BJ (cell line): ENCODE data around the gene KLF5. TPM values are rescaled to one million over a fixed set of nuclear protein-coding genes. Genes with fewer than 3 reads are reported as not detected.

ENCODE experiments used
- CTCF ChIA-PET: fragments of 350-600 bp; formaldehyde crosslinking; extraction: SDS; loops from one replicate; lab custom pipeline; 2021; ENCODE audit warnings: antibody characterized with exemption, inconsistent platforms; lab: Yijun Ruan, JAX
- POLR2A ChIA-PET: fragments of 300-600 bp; sonication (Branson Sonifier 250); formaldehyde crosslinking; extraction: SDS; loops from one replicate; lab custom pipeline; 2021; ENCODE audit warnings: antibody characterized with exemption; lab: Charles Lee
- DNase-seq: peaks from one replicate; pipeline ENCODE4 v3.0.0-alpha.2; 2011; ENCODE audit warnings: low read depth
- H3K27me3 ChIP-seq: 2 replicates; pipeline ENCODE4 v1.6.0; 2011; ENCODE audit warnings: low read length; ENCODE audit not compliant: control insufficient read depth, insufficient read depth
- H3K36me3 ChIP-seq: 2 replicates; pipeline ENCODE4 v1.5.1; 2011; ENCODE audit warnings: low read length; ENCODE audit not compliant: control insufficient read depth, insufficient read depth
- H3K4me3 ChIP-seq: 2 replicates; pipeline ENCODE4 v1.5.1; 2011; ENCODE audit warnings: low read depth, mild to moderate bottlenecking, control low read depth, low read length
- CTCF ChIP-seq: IDR thresholded peaks from 2 replicates; pipeline ENCODE4 v1.5.1; 2011; ENCODE audit warnings: low read depth, mild to moderate bottlenecking, control low read depth, inconsistent platforms, low read length, moderate library complexity; ENCODE audit not compliant: insufficient read depth
- polyA plus RNA-seq: library from polyadenylated mRNA; depleted of rRNA; stranded (reverse); fragments of >200 nt; gene quantifications from 2 replicates; pipeline ENCODE4 v1.2.3, GENCODE V29; 2011

Gene KLF5
- polyA plus RNA-seq, 1 experiment: 26.7 TPM

DNA sequence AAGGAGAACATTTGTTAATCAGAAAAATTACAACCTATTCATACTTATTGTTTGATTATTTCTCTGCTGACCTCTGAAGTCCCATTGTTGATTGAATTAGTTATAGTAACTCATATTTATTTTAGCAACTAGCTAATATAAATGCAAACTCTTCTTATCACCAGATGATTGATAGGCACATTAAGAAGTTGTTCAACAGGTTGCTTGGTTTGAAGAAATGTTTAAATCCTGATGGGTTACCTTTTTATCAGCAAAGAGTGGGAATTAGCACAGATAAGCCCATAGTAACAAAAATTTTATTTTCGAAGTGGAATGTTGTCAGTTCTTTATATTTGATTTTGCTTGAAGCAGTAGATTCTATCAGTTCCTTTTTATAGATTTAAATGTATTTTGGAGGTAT lies 44.4 kb downstream of the KLF5 start:
- ChIA-PET POLR2A (no interaction called here), CTCF (interaction anchor here (0.6 kb wide), 1 partner anchor 12 kb away, joined by 3 read pairs; no protein-coding TSS in a partner anchor)
- no peak for TF ChIP-seq CTCF
- Histone ChIP-seq H3K4me3 (no peak overlapping the region), H3K36me3 (no peaks in the 10 kb centered on the region), H3K27me3 (no peaks in the 10 kb centered on the region)
- DNase-seq: no peak

- Histone ChIP-seq H3K27me3 (no peaks in the 10 kb centered on the region), H3K36me3 (no peaks in the 10 kb centered on the region), H3K4me3 (no peak overlapping the region)
- DNase-seq: no peak
- no peak for TF ChIP-seq CTCF
- POLR2A ChIA-PET: no interaction called here
- CTCF ChIA-PET: no interaction called here
These were observed 47.8 kb downstream of the KLF5 start for GRCh38 chr13:73106513-73107178.

DNA sequence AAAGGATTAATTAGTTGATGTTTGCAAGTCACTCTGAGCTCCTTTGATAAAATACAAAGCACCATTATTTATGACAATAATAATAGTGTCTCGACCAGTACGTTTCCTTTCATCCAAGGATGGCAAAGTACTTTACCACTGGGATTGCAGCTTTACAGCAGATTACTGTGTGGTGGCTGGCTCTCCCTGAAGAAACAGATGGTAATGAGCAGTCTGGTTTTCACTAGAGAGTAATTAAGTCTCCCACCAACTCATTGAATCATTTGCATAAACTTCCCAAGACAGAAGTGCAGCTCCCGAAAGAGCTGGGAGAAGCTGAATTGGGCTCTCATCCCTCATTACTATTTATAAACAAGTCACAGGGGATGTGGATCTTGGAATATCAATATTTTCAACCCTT lies 48.7 kb downstream of the KLF5 start:
- H3K4me3 ChIP-seq: no peak overlapping the region

GRCh38 chr13:73107970-73108369 lies 49.2 kb downstream of the KLF5 start:
- ChIA-PET POLR2A (no interaction called here), CTCF (no interaction called here)
- DNase-seq: no peak
- H3K4me3 ChIP-seq: no peak overlapping the region
- TF ChIP-seq CTCF: no peak
- no peaks in the 10 kb centered on the region for H3K27me3 ChIP-seq
- no peaks in the 10 kb centered on the region for H3K36me3 ChIP-seq

More for the DNA sequence above, 48.7 kb downstream of the KLF5 start:
- POLR2A ChIA-PET: no interaction called here
- no peak for DNase-seq
- no peak for TF ChIP-seq CTCF
- H3K27me3 ChIP-seq: no peaks in the 10 kb centered on the region
- no peaks in the 10 kb centered on the region for H3K36me3 ChIP-seq
- CTCF ChIA-PET: no interaction called here

- Histone ChIP-seq H3K36me3 (no peaks in the 10 kb centered on the region), H3K27me3 (no peaks in the 10 kb centered on the region), H3K4me3 (no peak overlapping the region)
- ChIA-PET POLR2A (no interaction called here), CTCF (no interaction called here)
- no peak for DNase-seq
- TF ChIP-seq CTCF: no peak
These were observed 50.6 kb downstream of the KLF5 start for GRCh38 chr13:73109288-73109899.
